Activated naive CD4-positive, alpha-beta T cell treated with anti-CD3 and anti-CD28 coated beads for 36 hours (primary cell): ENCODE measurements around the gene FLT1. TPM values are rescaled to one million over a fixed set of nuclear protein-coding genes. Genes with fewer than 3 reads are reported as not detected.

Experiments used
- CTCF ChIA-PET: fragments of 350-600 bp; sonication (Branson Sonifier 250); formaldehyde crosslinking; loops from one replicate; lab custom pipeline; 2021; ENCODE audit warnings: antibody characterized with exemption; lab: Charles Lee
- DNase-seq: peaks from one replicate; pipeline ENCODE4 v3.0.0-alpha.2; 2020
- H3K27ac Mint-ChIP-seq: one replicate; pipeline ENCODE4 v1.8.0; 2021; ENCODE audit warnings: mild to moderate bottlenecking, mixed read lengths
- H3K27me3 Mint-ChIP-seq: one replicate; pipeline ENCODE4 v1.8.0; 2021; ENCODE audit warnings: low read depth, mixed read lengths
- H3K36me3 Mint-ChIP-seq: one replicate; pipeline ENCODE4 v1.8.0; 2021; ENCODE audit warnings: low read depth, mixed read lengths
- H3K4me1 Mint-ChIP-seq: one replicate; pipeline ENCODE4 v1.8.0; 2021; ENCODE audit warnings: low read depth, mixed read lengths
- H3K4me3 Mint-ChIP-seq: one replicate; pipeline ENCODE4 v1.8.0; 2021; ENCODE audit warnings: mild to moderate bottlenecking, moderate library complexity, mixed read lengths
- H3K9me3 Mint-ChIP-seq: one replicate; pipeline ENCODE4 v1.8.0; 2021; ENCODE audit warnings: mixed read lengths
- intact Hi-C: fragments of 100-400 bp; cut with micrococcal nuclease; formaldehyde crosslinking; loops from one replicate; pipeline ENCODE4 v1.15.1; 2023
- total RNA-seq, 2 experiments: library from RNA; stranded (reverse); gene quantifications; one replicate each; pipeline ENCODE4 v1.2.3, GENCODE V29; 2021

Gene FLT1
- total RNA-seq, 2 experiments from 2014 or later = 21.8 to 21.9 TPM

DNA sequence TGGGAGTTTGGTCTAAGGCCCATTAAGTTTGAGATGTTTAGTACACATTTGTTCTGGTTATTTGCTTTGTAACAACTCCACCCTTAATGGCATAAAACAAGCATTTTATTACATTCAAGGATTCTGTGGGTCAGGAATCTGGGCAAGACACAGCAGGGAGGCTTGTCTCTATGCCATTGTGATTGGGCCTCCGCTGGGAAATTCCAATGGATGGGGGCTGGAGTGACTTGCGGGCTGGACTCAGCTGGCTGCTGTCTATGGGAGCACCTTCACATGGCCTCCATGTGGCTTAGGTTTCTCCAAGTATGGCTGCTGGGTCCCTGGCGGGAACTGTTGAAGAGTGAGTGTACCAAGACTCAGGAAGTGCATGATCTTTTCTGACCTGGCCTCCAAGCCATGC lies 197.6 kb downstream of the FLT1 start:
- H3K4me3 Mint-ChIP-seq = no peak overlapping the region
- CTCF ChIA-PET = no interaction called here
- no peak overlapping the region for H3K27ac Mint-ChIP-seq
- DNase-seq = no peak
- H3K9me3 Mint-ChIP-seq = no peaks in the 10 kb centered on the region
- intact Hi-C loops = no loop called here
- H3K36me3 Mint-ChIP-seq = peaks cover 9% of the 10 kb centered on the region
- H3K27me3 Mint-ChIP-seq = no peaks in the 10 kb centered on the region
- peaks cover 14% of the 10 kb centered on the region for H3K4me1 Mint-ChIP-seq

- intact Hi-C loops = no loop called here
- Mint-ChIP-seq H3K9me3 (no peaks in the 10 kb centered on the region), H3K36me3 (peaks cover 25% of the 10 kb centered on the region), H3K27me3 (no peaks in the 10 kb centered on the region), H3K4me3 (no peak overlapping the region), H3K4me1 (no peaks in the 10 kb centered on the region), H3K27ac (no peak overlapping the region)
- CTCF ChIA-PET = no interaction called here
- no peak for DNase-seq
Measured at GRCh38 chr13:28286263-28286662, 208.7 kb downstream of the FLT1 start.

DNA sequence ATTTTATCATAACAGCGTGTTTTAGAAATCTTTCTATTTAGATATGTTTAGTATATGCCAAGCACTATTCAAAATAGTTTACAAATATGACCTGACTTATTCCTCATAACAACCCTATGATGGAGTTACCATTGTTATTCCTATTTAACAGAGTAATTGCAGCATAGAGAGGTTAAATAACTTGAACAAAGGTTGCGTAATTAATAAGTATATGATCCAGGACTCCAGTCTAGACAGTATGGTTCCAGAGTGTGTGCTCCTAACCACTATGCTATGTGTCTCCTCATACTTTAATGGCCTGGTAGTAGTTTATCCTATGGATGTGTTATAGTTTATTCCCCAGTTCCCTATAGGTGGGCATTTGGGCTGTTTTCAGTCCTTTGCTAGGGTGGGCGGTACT lies 211.3 kb downstream of the FLT1 start:
- DNase-seq = no peak
- CTCF ChIA-PET = interaction anchor here (0.6 to 0.7 kb wide), 2 partner anchors 26 to 32 kb away, joined by 3 read pairs; no protein-coding TSS in a partner anchor
- Mint-ChIP-seq H3K4me1 (no peaks in the 10 kb centered on the region), H3K36me3 (peaks cover 34% of the 10 kb centered on the region), H3K4me3 (no peak overlapping the region), H3K9me3 (no peaks in the 10 kb centered on the region), H3K27me3 (no peaks in the 10 kb centered on the region), H3K27ac (no peak overlapping the region)
- intact Hi-C loops = no loop called here

- no peaks in the 10 kb centered on the region for H3K27me3 Mint-ChIP-seq
- H3K4me1 Mint-ChIP-seq = no peaks in the 10 kb centered on the region
- H3K9me3 Mint-ChIP-seq = no peaks in the 10 kb centered on the region
- H3K27ac Mint-ChIP-seq = no peak overlapping the region
- intact Hi-C loops = no loop called here
- peaks cover 28% of the 10 kb centered on the region for H3K36me3 Mint-ChIP-seq
- no peak overlapping the region for H3K4me3 Mint-ChIP-seq
- no peak for DNase-seq
- CTCF ChIA-PET = interaction anchor here (0.6 to 0.7 kb wide), 2 partner anchors 352 to 1264 kb away, joined by 3 read pairs; no protein-coding TSS in a partner anchor
Measured at GRCh38 chr13:28282451-28282850, 212.5 kb downstream of the FLT1 start.

DNA sequence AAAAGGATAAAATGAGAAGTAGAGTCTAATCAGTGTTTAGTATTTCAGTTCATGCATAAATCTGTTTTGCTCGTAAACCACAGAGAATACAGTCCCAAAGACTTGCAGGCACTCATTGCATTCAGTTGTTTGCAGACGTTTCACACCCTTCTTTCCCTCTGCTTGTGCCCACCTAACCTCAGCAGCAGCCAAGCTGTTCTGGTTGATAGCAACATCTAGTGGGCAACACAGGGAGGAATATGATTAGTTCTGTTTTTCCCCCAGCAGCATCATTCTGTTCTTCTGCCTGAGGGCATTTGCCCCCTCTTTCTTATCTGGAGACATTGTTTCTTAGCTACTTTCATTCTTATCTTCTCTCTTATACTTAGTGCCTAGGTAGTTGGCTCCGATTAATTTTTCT lies 221.0 kb downstream of the FLT1 start:
- intact Hi-C loops = loop anchor here (10.0 kb wide), 1 partner anchor 219 kb away; no protein-coding TSS in a partner anchor
- H3K36me3 Mint-ChIP-seq = peaks cover 16% of the 10 kb centered on the region
- no peaks in the 10 kb centered on the region for H3K27me3 Mint-ChIP-seq
- DNase-seq = no peak
- H3K27ac Mint-ChIP-seq = no peak overlapping the region
- CTCF ChIA-PET = no interaction called here
- H3K9me3 Mint-ChIP-seq = no peaks in the 10 kb centered on the region
- no peak overlapping the region for H3K4me3 Mint-ChIP-seq
- H3K4me1 Mint-ChIP-seq = peaks cover 1% of the 10 kb centered on the region

GRCh38 chr13:28271056-28271840 lies 223.7 kb downstream of the FLT1 start:
- Mint-ChIP-seq H3K4me1 (peaks cover 14% of the 10 kb centered on the region), H3K4me3 (no peak overlapping the region), H3K27me3 (no peaks in the 10 kb centered on the region), H3K9me3 (peaks cover 5% of the 10 kb centered on the region), H3K27ac (no peak overlapping the region), H3K36me3 (peaks cover 30% of the 10 kb centered on the region)
- intact Hi-C loops = loop anchor here (10.0 kb wide), 1 partner anchor 216 kb away; no protein-coding TSS in a partner anchor
- CTCF ChIA-PET = no interaction called here
- DNase-seq = no peak

GRCh38 chr13:28268800-28269223 lies 226.1 kb downstream of the FLT1 start:
- Mint-ChIP-seq H3K9me3 (peaks cover 5% of the 10 kb centered on the region), H3K27ac (peak overlapping the region; percentile 34), H3K4me3 (no peak overlapping the region), H3K36me3 (peaks cover 29% of the 10 kb centered on the region), H3K4me1 (peaks cover 14% of the 10 kb centered on the region), H3K27me3 (no peaks in the 10 kb centered on the region)
- DNase-seq = no peak
- intact Hi-C loops = loop anchor here (1.0 to 2.0 kb wide), 2 partner anchors 64 to 130 kb away; partner anchors contain the start of gene PAN3
- CTCF ChIA-PET = no interaction called here

GRCh38 chr13:28267497-28267896 lies 227.4 kb downstream of the FLT1 start:
- no peak for DNase-seq
- Mint-ChIP-seq H3K27me3 (no peaks in the 10 kb centered on the region), H3K9me3 (peaks cover 5% of the 10 kb centered on the region), H3K4me3 (no peak overlapping the region), H3K4me1 (peaks cover 14% of the 10 kb centered on the region), H3K27ac (no peak overlapping the region), H3K36me3 (peaks cover 34% of the 10 kb centered on the region)
- CTCF ChIA-PET = interaction anchor here (0.8 kb wide), 1 partner anchor 802 kb away, joined by 3 read pairs; no protein-coding TSS in a partner anchor
- intact Hi-C loops = no loop called here

- Mint-ChIP-seq H3K27ac (no peak overlapping the region), H3K4me3 (no peak overlapping the region), H3K4me1 (peaks cover 7% of the 10 kb centered on the region), H3K27me3 (no peaks in the 10 kb centered on the region), H3K9me3 (no peaks in the 10 kb centered on the region), H3K36me3 (peaks cover 25% of the 10 kb centered on the region)
- intact Hi-C loops = no loop called here
- DNase-seq = no peak
- CTCF ChIA-PET = no interaction called here
Measured at GRCh38 chr13:28258417-28258816, 236.5 kb downstream of the FLT1 start.

DNA sequence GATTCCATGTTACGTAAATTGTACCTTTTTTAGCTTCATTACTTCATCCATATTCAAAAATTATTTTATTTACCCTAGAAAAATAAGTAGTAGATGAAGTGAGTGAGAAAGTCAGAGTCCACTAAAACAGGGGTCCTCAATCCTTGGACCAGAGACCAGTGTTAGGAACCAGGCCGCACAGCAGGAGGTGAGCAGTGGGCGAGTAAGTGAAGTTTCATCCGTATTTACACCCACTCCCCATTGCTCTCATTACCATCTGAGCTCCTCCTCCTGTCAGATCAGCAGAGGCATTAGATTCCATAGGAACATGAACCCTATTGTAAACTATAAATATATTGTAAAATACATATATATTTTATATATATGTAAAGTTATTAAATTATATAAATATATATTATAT lies 237.6 kb downstream of the FLT1 start:
- Mint-ChIP-seq H3K4me1 (peaks cover 14% of the 10 kb centered on the region), H3K9me3 (no peaks in the 10 kb centered on the region), H3K27ac (no peak overlapping the region), H3K4me3 (no peak overlapping the region), H3K36me3 (peaks cover 18% of the 10 kb centered on the region), H3K27me3 (no peaks in the 10 kb centered on the region)
- intact Hi-C loops = no loop called here
- CTCF ChIA-PET = interaction anchor here (0.6 kb wide), 1 partner anchor 27 kb away, joined by 3 read pairs; no protein-coding TSS in a partner anchor
- no peak for DNase-seq

DNA sequence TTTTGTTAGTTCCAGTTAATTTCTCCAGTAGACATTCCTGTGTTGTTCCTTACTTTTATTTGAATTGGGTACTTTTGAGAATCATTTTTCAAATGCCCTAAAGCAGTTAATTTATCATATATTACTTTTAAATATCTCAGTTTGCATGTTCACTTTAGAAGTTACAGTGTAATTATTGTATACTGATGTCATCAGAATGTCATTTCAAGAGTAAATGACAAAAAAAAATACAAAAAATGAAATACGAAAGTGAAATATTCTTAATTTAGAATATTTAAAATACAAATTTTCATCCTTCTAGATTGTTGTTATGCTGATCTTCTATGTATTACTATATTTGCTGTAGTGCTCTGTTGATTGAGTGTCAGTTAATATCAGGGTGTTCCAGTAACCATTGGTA lies 242.4 kb downstream of the FLT1 start:
- intact Hi-C loops = no loop called here
- H3K27ac Mint-ChIP-seq = no peak overlapping the region
- peaks cover 41% of the 10 kb centered on the region for H3K4me1 Mint-ChIP-seq
- H3K4me3 Mint-ChIP-seq = no peak overlapping the region
- no peak for DNase-seq
- peaks cover 30% of the 10 kb centered on the region for H3K36me3 Mint-ChIP-seq
- CTCF ChIA-PET = no interaction called here
- H3K27me3 Mint-ChIP-seq = no peaks in the 10 kb centered on the region
- H3K9me3 Mint-ChIP-seq = no peaks in the 10 kb centered on the region

- H3K27me3 Mint-ChIP-seq = no peaks in the 10 kb centered on the region
- H3K27ac Mint-ChIP-seq = no peak overlapping the region
- intact Hi-C loops = no loop called here
- CTCF ChIA-PET = no interaction called here
- no peak for DNase-seq
- H3K4me1 Mint-ChIP-seq = peaks cover 47% of the 10 kb centered on the region
- H3K36me3 Mint-ChIP-seq = peaks cover 32% of the 10 kb centered on the region
- H3K4me3 Mint-ChIP-seq = no peak overlapping the region
- no peaks in the 10 kb centered on the region for H3K9me3 Mint-ChIP-seq
Measured at GRCh38 chr13:28251466-28251865, 243.5 kb downstream of the FLT1 start.

- intact Hi-C loops = no loop called here
- no peaks in the 10 kb centered on the region for H3K27me3 Mint-ChIP-seq
- CTCF ChIA-PET = no interaction called here
- H3K4me1 Mint-ChIP-seq = peaks cover 49% of the 10 kb centered on the region
- H3K36me3 Mint-ChIP-seq = peaks cover 32% of the 10 kb centered on the region
- H3K27ac Mint-ChIP-seq = no peak overlapping the region
- no peak for DNase-seq
- H3K9me3 Mint-ChIP-seq = no peaks in the 10 kb centered on the region
- H3K4me3 Mint-ChIP-seq = no peak overlapping the region
Measured at GRCh38 chr13:28250542-28250941, 244.4 kb downstream of the FLT1 start.
